Spinal cord (tissue), 10 donors: ENCODE data around the gene DNM1L. TPM values are rescaled to one million over a fixed set of nuclear protein-coding genes. Genes with fewer than 3 reads are reported as not detected.

Experiments used
- DNase-seq, 6 donors: peaks; one replicate each; pipeline versions ENCODE4 v3.0.0 to v3.0.0-alpha.2; 2013 to 2015; ENCODE audit warnings: low spot score in 6 of 6, low read depth in 4 of 6
- H3K27ac ChIP-seq: one replicate; pipeline ENCODE4 v1.5.1; 2013; ENCODE audit warnings: low read depth, low read length, control low read depth
- H3K27me3 ChIP-seq: one replicate; pipeline ENCODE4 v1.6.1; 2013; ENCODE audit warnings: low read length; ENCODE audit not compliant: control insufficient read depth, insufficient read depth
- H3K36me3 ChIP-seq: one replicate; pipeline ENCODE4 v1.6.1; 2013; ENCODE audit warnings: low read length; ENCODE audit not compliant: control insufficient read depth, insufficient read depth
- H3K4me1 ChIP-seq: one replicate; pipeline ENCODE4 v1.6.1; 2013; ENCODE audit warnings: low read length; ENCODE audit not compliant: control insufficient read depth, insufficient read depth
- H3K4me3 ChIP-seq: one replicate; pipeline ENCODE4 v1.5.1; 2013; ENCODE audit warnings: low read depth, low read length, control low read depth
- H3K9me3 ChIP-seq: one replicate; pipeline ENCODE4 v1.6.1; 2013; ENCODE audit warnings: low read length; ENCODE audit not compliant: control insufficient read depth, insufficient read depth
- WGBS: methylation state at CpG from one replicate; pipeline ENCODE4 v1.1.5; 2013; ENCODE audit warnings: missing lambda C conversion rate; ENCODE audit not compliant: insufficient coverage; 5-methylcytosine and 5-hydroxymethylcytosine counted together
- polyA plus RNA-seq, 2 donors: library from polyadenylated mRNA; unstranded; fragments of 120-200 nt; gene quantifications; one replicate each; pipeline ENCODE4 v1.2.1, GENCODE V29; 2013; ENCODE audit not compliant: insufficient read length in 2 of 2
- total RNA-seq, 2 donors: library from RNA; depleted of rRNA in 1 of 2; stranded (reverse); fragments of 120-200 nt in 1 of 2; fragments of >200 nt in 1 of 2; gene quantifications; one replicate each; pipeline versions ENCODE4 v1.2.3 to v1.2.4, GENCODE V29; 2013 to 2014
- donor health status: healthy.

Gene DNM1L
- total and polyA plus RNA-seq, 4 donors, result 89.6 to 205 (median 147) TPM

GRCh38 chr12:32765906-32766305, 86.8 kb downstream of the DNM1L start:
- Histone ChIP-seq H3K36me3 (no peaks in the 10 kb centered on the region), H3K4me1 (no peaks in the 10 kb centered on the region), H3K9me3 (no peaks in the 10 kb centered on the region), H3K27me3 (peaks cover 2% of the 10 kb centered on the region), H3K27ac (no peak overlapping the region), H3K4me3 (no peak overlapping the region)
- DNase-seq, result no peak
- WGBS, result no CpG with 5 or more reads among the region's 4 CpGs

- H3K27ac ChIP-seq, result no peak overlapping the region
- H3K4me3 ChIP-seq, result no peak overlapping the region
- no peaks in the 10 kb centered on the region for H3K9me3 ChIP-seq
- no peak for DNase-seq
- no peaks in the 10 kb centered on the region for H3K4me1 ChIP-seq
- H3K27me3 ChIP-seq, result no peaks in the 10 kb centered on the region
- H3K36me3 ChIP-seq, result no peaks in the 10 kb centered on the region
- WGBS, result 85% methylated on average over 4 of the region's 4 CpGs
These were observed 89.4 kb downstream of the DNM1L start for GRCh38 chr12:32768518-32768917.

- no peaks in the 10 kb centered on the region for H3K4me1 ChIP-seq
- no CpG with 5 or more reads among the region's 1 CpG for WGBS
- DNase-seq, result peak in 2 of 6 donors; percentile 7 to 62
- H3K27ac ChIP-seq, result no peak overlapping the region
- no peaks in the 10 kb centered on the region for H3K27me3 ChIP-seq
- H3K36me3 ChIP-seq, result no peaks in the 10 kb centered on the region
- no peaks in the 10 kb centered on the region for H3K9me3 ChIP-seq
- no peak overlapping the region for H3K4me3 ChIP-seq
These were observed 91.0 kb downstream of the DNM1L start for GRCh38 chr12:32770141-32770540.

- no peak overlapping the region for H3K27ac ChIP-seq
- H3K4me3 ChIP-seq, result no peak overlapping the region
- H3K9me3 ChIP-seq, result no peaks in the 10 kb centered on the region
- no peaks in the 10 kb centered on the region for H3K27me3 ChIP-seq
- H3K36me3 ChIP-seq, result no peaks in the 10 kb centered on the region
- no peak for DNase-seq
- 60% methylated on average over 1 of the region's 6 CpGs for WGBS
- H3K4me1 ChIP-seq, result no peaks in the 10 kb centered on the region
These were observed 94.6 kb downstream of the DNM1L start for GRCh38 chr12:32773691-32774090.

- no peak overlapping the region for H3K27ac ChIP-seq
These were observed 97.2 kb downstream of the DNM1L start for GRCh38 chr12:32776258-32776657.

GRCh38 chr12:32777159-32777558, 98.1 kb downstream of the DNM1L start:
- Histone ChIP-seq H3K4me1 (no peaks in the 10 kb centered on the region), H3K9me3 (no peaks in the 10 kb centered on the region), H3K4me3 (no peak overlapping the region), H3K36me3 (no peaks in the 10 kb centered on the region), H3K27ac (no peak overlapping the region), H3K27me3 (no peaks in the 10 kb centered on the region)
- DNase-seq, result no peak
- WGBS, result 83% methylated on average over 3 of the region's 5 CpGs

More at GRCh38 chr12:32776258-32776657, 97.2 kb downstream of the DNM1L start:
- no CpG with 5 or more reads among the region's 4 CpGs for WGBS
- DNase-seq, result no peak
- Histone ChIP-seq H3K9me3 (no peaks in the 10 kb centered on the region), H3K4me1 (no peaks in the 10 kb centered on the region), H3K36me3 (no peaks in the 10 kb centered on the region), H3K4me3 (no peak overlapping the region), H3K27me3 (no peaks in the 10 kb centered on the region)

- no peaks in the 10 kb centered on the region for H3K36me3 ChIP-seq
- WGBS, result 70% methylated on average over 3 of the region's 6 CpGs
- H3K27me3 ChIP-seq, result no peaks in the 10 kb centered on the region
- H3K27ac ChIP-seq, result no peak overlapping the region
- DNase-seq, result no peak
- H3K4me1 ChIP-seq, result no peaks in the 10 kb centered on the region
- H3K9me3 ChIP-seq, result no peaks in the 10 kb centered on the region
- no peak overlapping the region for H3K4me3 ChIP-seq
These were observed 98.6 kb downstream of the DNM1L start for GRCh38 chr12:32777691-32778175.

GRCh38 chr12:32780071-32780470, 101.0 kb downstream of the DNM1L start:
- Histone ChIP-seq H3K4me1 (no peaks in the 10 kb centered on the region), H3K9me3 (no peaks in the 10 kb centered on the region), H3K36me3 (no peaks in the 10 kb centered on the region), H3K27ac (no peak overlapping the region), H3K4me3 (no peak overlapping the region), H3K27me3 (no peaks in the 10 kb centered on the region)
- DNase-seq, result peak in 1 of 6 donors; percentile 4
- WGBS, result no CpG with 5 or more reads among the region's 1 CpG

- DNase-seq, result no peak
- H3K4me1 ChIP-seq, result no peaks in the 10 kb centered on the region
- no peak overlapping the region for H3K27ac ChIP-seq
- H3K36me3 ChIP-seq, result no peaks in the 10 kb centered on the region
- no peaks in the 10 kb centered on the region for H3K27me3 ChIP-seq
- no peaks in the 10 kb centered on the region for H3K9me3 ChIP-seq
- WGBS, result no CpG with 5 or more reads among the region's 3 CpGs
- no peak overlapping the region for H3K4me3 ChIP-seq
These were observed 103.9 kb downstream of the DNM1L start for GRCh38 chr12:32783029-32783428.

- Histone ChIP-seq H3K4me3 (no peak overlapping the region), H3K36me3 (no peaks in the 10 kb centered on the region), H3K27me3 (no peaks in the 10 kb centered on the region), H3K4me1 (no peaks in the 10 kb centered on the region), H3K9me3 (no peaks in the 10 kb centered on the region), H3K27ac (no peak overlapping the region)
- 37% methylated on average over 2 of the region's 5 CpGs for WGBS
- no peak for DNase-seq
These were observed 106.5 kb downstream of the DNM1L start for GRCh38 chr12:32785557-32785956.
